GM18870 (cell line): ENCODE results near the gene MCRS1.
"Not testable (repeated sequence)": the region's sequence is repeated elsewhere in the genome, so short reads cannot be mapped to it uniquely, and the experiment has no call there.

Source experiments
- ATAC-seq: cut with Tn5 transposase; IDR thresholded peaks from one replicate; pipeline ENCODE4 v1.9.1; 2021; ENCODE audit warnings: moderate library complexity; ENCODE audit not compliant: unreplicated experiment

MCRS1 gene

DNA sequence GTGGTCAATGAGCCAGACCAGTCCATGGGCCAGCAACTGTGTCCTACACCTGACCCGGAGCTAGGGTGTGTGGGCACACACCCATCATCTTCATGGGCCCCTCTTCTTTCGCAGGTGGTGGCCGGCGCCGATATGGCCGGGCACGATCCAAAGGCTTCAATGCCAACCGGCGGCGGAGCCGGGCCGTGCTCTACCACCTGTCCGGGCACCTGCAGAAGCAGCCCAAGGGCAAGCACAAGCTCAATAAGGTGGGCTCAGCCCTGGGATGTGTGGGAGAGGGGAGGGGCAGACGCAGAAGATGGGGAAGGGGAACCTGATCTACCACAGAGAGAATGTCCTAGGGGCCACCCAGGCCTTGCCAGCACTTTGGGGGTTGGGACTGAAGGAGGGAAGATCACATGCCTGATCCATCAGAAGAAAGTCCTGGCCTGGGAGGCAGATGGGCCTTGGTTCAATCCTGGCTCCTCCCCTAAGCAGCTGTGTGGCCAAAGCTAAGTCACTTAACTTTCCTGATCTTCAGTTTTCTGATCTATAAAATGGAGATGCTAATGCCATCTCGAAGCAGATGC, 25.3 kb downstream of the MCRS1 start:
- no peak for ATAC-seq

DNA sequence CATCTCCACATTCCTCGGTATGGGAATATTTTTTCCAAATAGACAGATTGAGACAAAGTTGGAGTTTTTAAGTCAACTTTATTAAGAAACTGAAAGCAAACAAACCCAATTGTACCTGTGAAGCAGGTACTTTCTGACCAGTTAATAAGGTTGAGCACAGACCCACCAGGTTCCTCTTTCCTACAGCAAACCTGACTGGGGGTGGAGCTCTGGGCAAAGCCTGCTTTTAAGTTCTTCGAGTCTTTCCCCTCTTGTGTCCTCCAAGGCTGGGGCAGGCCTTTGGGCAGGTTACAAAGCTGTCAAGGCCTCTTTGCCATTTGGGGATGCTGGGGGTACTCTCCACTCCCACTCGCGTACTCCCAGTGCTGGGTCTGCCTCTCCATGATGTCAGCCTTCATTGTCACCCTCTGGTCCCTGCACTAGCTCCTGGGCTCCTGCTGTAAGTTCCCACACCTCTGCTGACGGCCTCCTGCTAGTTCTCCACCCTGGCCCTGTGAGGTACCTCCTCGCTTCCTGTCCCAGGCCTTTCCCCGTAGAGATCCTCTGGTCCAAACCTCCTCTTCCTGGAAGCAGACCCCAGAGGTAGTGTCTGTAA, 25.9 kb downstream of the MCRS1 start:
- no peak for ATAC-seq

DNA sequence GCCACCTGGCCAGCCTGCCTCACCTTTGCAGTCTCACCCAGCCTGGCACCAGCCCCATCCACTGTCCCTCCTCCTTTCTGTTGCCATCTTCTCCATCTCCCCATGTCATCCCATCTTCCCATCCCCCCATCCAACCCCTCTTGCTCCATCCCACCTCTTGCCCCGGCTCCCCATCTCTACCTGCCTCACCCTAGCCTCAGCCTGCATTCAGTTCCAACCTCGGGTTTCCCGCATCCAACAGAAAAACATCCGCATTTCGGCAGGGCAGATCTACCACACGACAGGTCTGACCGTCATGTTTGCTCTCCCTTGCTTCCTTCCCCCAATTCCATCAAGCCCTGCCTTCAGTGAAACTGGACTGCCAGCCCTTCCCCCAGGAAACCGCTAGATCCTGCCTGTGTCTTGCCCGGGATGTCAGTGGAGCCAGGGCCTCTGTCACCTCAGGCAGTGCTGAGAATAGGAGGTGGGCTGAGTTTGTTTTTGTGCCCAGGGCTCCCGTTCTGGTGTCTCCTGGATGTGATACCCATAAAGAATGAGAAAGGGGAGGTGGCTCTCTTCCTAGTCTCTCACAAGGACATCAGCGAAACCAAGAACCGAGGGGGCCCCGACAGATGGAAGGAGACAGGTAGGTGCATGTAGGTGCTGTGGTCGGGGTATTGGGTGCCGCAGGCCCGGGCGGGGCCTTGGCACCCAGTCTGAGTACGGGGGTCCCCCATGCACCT, 26.6 kb downstream of the MCRS1 start:
- no peak for ATAC-seq

DNA sequence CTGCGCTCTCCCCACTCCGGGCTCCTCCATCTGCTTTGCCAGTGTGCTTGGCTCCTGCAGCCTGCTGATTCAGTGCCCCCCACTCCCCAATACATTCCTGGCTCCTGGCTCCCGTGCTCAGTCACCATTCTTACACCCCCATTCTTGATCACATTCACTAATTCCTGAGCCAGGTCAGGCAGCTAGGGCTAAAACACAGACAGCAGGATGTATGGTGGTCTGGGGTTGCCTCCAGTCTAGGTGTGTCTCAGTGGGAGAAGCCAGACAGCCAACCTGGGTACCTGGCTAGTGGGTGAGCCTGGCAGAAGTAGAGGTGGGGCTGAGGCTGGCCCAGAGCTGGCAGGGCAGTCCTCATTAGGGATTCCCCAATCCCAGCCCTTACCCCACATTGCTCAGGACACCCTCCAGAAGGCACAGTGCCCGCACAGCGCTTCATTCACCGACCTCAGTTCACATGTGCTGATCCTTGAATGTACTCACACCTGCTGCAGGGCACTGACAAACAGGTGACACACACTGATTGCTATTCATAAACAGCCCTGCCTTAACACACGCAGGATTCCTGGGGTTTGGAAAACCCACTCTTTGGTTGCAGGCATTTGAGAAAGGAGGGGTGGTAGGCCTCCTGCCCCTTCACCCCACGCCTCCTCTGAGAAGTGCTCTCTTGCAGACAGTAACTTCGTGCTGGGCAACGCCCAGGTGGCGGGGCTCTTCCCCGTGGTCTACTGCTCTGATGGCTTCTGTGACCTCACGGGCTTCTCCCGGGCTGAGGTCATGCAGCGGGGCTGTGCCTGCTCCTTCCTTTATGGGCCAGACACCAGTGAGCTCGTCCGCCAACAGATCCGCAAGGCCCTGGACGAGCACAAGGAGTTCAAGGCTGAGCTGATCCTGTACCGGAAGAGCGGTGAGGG, 27.5 kb downstream of the MCRS1 start:
- ATAC-seq, result no peak

DNA sequence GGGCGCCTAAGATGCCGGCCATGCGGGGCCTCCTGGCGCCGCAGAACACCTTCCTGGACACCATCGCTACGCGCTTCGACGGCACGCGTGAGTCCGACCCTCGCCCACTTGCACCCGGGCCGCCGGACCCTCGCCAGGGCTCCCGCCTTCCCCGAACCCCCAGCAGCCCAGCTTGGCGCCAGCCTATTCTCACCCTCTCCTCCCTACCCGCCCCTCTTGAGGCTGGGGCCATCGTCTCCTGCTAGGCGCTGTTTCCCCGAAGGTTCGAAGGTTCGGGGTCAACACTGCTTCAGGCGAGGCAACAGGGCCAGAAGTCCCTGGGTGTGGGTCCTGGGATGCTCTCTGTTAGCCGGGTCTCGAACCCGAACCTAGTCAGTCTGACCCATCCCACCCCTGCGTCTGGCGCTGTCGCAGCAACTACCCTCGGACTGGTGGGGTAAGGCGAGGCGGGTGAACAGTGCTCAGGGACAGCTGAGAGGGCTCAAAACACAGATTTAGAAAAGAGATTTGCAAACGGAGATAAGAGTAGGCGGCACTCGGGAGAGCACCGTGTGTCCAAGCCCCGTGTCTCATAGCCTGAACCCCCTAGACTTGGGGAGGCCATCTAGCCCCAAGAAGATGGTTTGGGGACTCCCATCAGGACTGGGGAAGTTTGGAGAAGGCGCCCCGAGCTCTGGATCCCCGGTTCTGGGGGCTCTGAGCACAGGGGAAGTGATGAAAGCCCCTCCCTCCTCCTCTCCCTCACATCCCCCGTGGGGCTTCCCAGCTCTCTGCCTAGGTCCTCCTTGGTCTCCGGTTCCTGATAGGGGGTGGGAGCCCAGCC, 28.3 kb downstream of the MCRS1 start:
- no peak for ATAC-seq

DNA sequence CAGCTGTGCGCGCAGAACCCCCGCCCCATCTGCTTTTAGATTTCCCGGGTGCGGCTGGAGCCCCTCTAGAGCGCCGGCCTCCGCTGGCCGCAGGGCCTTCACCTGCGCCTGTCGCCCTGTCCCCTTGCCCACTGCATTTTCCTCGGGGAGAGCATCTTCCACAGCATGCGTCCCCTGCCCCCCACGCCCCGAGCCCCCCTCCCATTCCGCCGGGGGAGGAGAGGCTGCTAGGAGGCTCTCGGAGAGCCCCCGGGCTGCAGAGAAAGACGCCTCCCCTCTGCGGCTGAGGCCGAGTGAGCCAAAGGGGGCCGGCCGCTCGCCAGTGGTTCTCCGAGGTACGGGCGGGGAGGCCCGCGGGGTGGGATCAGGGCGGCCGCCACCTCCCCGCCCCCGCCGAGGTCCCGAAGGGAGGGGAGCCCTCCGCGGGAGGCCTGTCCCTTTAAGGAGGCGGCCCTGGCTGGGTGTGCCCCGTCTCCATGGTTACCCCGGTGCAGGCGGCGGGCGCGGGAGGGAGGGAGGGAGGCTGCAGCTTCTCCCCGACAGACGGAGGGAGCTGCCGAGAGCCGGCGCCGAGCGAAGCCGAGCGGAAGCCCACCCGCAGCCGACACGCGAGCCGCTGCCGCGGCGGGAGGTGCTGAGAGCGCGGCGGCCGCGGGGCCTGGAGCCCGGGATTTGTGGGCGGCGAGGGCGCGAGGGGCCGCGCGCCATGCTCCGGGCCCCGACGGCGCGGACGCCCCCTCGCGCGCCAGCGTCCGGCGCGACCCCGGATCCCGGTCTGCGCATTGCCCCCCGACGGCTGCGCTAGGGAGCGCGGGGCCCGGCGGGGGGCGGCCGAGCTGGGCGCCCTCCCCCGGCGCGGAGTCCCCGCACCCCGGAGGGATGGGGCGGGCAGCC, 29.2 kb downstream of the MCRS1 start, which contains the start of gene KCNH3:
TSS of gene KCNH3 (plus strand) at position 521 of the 894 bp plus-strand sequence. CDS start 387 bp downstream, outside the sequence.
- ATAC-seq, result no peak

DNA sequence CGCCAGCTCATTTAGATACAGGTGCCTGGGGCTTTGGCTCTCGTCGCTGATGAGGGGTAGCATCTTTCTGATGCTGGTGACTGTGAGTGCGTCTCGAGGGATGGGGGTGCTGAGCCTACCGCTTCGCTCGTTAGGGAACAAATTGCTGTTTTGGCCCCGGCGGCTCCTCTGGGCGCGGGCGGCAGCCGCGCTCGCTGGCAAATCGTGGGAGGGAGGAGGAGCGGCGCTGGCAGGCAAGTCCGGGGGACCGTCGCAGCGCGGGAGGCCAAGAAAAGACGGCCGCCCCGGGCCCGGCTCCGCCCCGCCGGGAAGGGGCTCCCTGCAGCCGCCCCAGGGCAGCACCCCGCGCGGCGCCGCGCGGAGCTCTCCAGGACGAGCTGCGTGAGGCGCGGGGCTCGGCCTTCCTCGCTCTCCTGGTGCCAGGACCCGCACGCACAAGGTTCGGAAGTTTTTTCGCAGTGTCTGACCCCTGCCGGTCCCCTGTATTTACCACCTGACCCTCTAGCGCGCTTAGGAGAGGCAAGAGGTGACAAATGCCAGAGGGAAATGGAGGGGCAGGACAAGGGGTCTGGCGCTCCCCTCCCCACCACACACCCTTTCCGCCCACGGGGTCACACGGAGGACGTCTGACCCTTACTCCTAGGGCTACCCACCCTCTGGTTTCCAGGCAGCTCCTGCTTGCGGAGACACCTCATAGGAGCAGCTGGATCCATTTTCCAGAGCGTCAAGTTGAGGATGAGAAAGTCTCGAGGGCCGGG, 30.0 kb downstream of the MCRS1 start:
- no peak for ATAC-seq

DNA sequence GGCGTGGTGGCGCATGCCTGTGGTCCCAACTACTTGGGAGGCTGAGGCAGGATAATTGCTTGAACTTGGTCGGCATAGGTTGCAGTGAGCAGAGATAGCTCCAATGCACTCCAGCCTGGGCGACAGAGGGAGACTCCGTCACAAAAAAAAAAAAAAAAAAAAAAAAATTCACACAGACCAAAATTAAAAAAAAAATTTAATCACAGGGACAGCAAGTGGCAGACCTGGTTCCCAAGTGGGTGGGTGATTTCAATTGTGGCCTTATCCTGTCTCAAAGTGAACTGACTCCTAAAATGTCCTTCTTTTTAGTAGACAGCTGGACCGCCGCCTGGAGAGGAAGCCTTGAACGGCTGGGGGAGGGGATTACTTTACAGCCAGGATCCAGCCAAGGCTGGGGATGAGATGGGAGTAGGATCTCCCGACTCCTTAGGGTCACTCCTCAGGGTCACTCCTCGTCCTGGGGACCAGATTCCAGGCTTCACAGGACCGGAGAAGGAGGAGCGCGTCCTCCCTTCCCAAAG, 30.7 kb downstream of the MCRS1 start:
- no peak for ATAC-seq

DNA sequence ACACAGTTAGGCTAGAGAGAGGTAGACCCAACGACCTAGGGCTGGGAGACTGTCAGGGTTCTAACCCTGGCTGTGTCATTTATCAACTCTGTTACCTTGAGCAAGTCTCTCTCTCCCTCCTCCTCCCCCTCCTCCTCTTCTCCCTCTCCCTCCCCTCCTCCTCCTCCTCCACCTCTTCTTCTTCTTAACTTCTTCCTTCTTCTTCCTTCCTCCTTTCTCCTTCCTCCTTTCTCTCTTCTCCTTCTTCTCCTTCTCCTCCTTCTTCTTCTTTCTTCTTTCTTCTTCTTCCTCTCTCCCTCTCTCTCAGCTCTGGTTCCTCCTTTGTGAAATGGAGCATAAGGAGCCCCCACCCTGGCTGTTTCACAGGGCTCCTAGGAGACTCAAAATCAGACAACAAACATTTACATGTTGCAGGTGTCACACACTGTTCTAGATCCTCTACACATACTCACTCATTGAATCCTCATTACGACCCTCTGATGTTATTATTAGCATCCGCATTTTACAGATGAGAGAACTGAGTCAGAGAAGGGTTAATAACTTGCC, 31.3 kb downstream of the MCRS1 start:
- ATAC-seq, result no peak

DNA sequence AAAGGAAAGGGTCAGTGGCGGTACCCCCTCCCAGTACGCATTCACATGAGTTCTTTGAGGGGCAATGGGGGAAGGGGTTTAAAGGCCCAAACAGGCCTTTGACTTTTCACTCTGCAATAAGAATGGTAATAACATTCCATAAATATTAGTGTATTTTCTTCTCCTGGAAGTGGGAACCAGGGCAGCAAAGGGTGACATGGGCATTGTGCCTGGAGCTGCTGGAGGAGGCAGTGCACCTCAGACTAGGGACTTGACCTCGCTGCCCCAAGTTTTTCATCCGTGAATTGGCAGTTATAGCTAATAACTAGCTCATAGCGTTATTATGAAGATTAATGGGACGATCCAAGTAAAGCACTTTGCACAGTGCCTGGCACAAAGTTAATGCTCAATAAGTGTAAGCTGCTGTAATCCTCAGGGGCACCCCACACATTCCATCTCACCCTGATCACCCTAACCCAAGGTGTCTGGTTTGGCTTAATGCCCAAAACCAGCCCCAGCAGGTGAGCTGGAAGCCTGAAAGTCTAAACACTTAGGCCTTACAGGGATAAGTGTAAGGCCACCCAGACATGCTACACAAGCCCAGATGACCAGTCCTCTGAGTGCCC, 31.9 kb downstream of the MCRS1 start:
- no peak for ATAC-seq

DNA sequence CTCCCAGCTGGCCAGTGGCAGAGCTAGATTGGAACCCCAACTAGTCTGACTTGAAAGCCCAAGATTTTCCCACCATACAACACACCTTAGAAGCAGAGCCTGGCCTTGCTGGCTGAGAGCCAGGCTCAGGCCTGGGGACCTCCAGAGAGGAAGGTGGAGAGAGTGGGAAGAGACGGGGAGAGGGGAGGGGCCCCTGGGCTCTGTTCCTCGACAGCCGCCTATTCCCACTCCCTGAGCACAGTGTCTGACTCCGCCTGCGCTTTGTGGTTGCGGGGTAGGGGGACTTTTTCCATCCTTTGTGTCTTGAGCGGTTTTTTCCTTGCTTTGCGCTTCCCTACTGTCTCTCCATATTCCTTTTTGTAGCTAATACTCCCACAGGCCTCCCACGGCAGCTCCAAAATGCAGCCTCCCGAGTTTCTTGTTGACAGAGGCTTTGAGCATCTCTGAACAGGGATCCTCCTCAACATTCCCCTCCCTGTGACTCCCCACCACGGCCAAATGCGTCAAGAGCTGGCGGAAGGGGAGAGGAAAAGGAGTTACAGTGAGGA, 33.1 kb downstream of the MCRS1 start:
- ATAC-seq, result no peak

DNA sequence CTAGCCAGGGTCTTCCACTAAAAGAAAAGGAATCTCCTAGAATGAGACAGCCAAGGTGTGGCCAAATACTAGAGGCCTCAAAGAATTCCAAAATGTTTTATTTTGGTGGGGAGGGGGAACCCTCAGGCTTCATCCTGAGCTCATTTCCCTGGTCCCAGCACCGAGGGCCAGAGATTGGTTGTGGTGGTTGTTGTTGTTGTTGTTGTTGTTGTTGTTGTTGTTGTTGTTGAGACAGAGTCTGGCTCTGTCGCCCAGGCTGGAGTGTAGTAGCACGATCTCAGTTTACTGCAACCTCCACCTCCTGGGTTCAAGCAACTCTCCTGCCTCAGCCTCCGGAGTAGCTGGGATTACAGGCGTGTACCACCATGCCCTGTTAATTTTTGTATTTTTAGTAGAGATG, 33.8 kb downstream of the MCRS1 start:
- ATAC-seq, result not testable (repeated sequence)

DNA sequence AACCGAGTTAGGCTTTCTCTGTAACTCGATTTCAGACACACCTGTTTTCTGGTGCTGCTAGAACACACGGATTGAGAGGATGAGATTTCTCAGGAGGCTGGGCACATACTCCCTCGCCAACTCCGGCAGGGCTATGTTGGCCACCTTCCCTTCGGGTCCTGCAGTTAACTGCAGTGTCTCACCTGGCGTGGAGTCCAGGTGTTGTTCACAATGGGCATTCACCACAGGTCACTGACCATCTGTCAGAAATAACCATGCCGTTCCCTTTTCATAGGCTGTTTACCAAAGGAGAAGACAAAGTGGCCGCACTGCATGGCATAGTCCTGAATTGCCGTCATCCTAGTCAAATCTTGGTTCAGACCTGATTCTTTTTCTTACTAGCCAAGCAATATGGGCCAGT, 34.6 kb downstream of the MCRS1 start:
- ATAC-seq, result no peak

DNA sequence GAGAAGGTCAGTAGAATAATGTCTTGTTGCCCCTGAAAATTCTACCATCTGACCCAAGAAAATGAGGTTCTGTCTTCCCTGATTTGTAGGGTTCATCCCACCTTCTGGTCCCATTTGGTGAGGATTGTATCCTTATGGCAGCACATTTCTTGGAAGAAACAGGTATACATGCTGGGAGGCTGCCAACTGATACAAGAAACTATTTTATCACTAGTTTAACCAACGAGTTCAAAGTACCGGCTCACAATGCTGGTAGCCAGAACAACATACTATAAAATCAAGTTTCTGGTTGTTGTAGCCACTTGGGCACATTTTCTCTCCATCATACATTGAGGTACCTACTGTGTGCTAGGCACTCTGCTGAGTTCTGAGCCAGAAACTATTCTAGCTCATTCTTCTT, 36.2 kb downstream of the MCRS1 start:
- ATAC-seq, result no peak

DNA sequence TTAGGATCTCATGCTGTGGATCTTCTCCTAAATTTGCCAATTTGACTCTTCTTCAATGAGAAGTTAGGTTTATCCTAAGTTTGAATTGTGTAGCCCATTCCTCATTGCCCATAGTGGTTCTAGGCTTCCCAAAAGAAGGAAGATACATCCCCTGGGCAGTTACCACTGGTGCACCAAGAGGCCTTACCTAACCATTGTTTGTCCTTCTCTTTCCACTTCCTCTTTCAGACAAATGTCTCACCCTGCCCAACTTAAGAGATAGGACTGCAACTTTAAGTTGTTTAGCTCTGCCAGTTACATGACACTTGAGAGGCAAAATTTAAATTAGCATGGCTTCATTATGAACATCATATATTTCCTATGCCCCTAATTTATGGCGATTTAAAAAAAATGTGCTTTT, 38.5 kb downstream of the MCRS1 start:
- no peak for ATAC-seq

DNA sequence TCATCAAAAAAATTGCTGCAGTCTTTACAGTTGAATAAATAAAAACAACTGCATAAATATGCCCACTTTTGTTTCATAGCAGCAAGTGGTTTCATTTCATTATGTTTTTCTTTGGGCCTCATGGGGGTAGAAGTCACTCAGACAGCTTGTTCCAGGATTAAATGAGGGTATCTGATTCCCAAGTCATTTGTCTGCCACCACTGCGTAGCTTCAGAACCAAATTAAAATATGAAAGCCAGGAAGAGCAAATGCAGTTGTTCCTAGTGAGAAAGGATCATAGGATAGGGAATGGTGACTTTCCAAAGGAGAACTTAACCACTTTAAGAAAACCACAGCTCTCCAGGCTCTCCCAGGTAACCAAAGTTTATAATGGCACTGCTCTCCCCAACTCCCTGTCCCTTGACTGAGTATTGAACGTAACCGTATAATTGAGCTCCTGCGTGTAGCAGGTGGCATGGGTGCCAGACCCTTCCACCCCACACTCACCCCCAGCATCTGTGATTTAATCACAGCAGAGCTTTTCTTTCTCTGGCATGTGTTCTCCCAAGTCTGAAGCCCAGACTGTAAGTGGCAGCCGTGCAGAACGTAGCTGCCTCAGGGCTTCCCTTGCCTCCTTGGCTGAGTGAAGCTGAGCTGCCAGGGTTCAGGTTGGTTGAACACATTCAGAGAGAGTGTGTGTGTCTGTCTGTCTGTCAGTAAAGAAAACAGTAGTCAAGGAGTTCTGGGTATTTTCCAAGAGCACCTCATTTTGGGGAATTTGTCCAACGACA, 40.4 kb downstream of the MCRS1 start:
- ATAC-seq, result no peak

DNA sequence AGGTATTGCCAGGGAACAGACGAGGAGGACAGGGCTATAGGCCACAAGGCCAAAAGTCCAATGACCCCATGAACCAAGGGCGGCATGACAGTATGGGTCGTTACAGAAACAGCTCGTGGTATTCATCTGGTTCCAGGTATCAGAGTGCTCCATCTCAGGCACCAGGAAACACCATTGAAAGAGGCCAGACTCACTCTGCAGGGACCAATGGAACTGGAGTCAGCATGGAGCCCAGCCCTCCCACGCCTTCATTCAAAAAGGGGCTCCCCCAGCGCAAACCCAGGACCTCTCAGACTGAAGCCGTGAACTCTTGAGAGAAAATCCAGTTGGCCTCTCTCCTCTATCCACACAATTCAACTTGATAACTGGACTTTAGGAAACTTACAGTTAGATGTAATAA, 42.0 kb downstream of the MCRS1 start:
- ATAC-seq, result no peak
